Measurements from ENCODE around the gene KRTAP3-1.

The KRTAP3-1 gene

DNA sequence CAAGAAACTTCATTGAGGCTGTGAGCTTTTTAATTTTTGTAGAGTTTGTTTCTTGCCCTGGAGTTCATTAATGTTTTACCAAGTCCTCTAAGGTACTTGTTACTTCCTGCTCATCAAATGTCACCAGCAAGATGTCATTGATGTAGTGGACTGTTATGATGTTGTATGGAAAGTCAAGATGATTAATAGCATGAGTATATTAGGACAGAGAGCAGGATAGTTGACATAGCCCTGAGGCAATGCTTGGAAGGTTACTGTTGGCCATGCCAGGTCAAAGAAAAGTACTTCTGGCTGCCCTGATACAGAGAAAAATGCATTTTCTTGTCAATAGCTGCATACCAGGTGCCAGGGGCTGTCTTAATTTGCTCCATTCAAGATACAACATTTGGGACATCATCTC lies 11.4 kb upstream of the KRTAP3-1 start:
- H3K27ac ChIP-seq (ENCODE audit: poor library complexity, severe bottlenecking): no peak overlapping the region
- no peaks in the 10 kb centered on the region for H3K4me1 ChIP-seq (ENCODE audit: insufficient read depth, poor library complexity, severe bottlenecking)
- DNase-seq (ENCODE audit: low spot score) (no peak), ATAC-seq (ENCODE audit: low read depth) (no peak)
- H3K4me3 ChIP-seq (ENCODE audit: severe bottlenecking): no peak overlapping the region
- no peak for TF ChIP-seq CTCF (IDR thresholded peaks at IDR 0.05; ENCODE audit: poor library complexity, severe bottlenecking)
- no peaks in the 10 kb centered on the region for H3K27me3 ChIP-seq (ENCODE audit: insufficient read depth, poor library complexity, severe bottlenecking)
- H3K9me3 ChIP-seq (ENCODE audit: severe bottlenecking): no peaks in the 10 kb centered on the region
- no peaks in the 10 kb centered on the region for H3K36me3 ChIP-seq (ENCODE audit: low read depth)

GRCh38 chr17:41019415-41019814 lies 10.5 kb upstream of the KRTAP3-1 start:
- Histone ChIP-seq H3K4me3 (ENCODE audit: severe bottlenecking) (no peak overlapping the region), H3K27ac (ENCODE audit: poor library complexity, severe bottlenecking) (no peak overlapping the region), H3K9me3 (ENCODE audit: severe bottlenecking) (no peaks in the 10 kb centered on the region), H3K27me3 (ENCODE audit: insufficient read depth, poor library complexity, severe bottlenecking) (no peaks in the 10 kb centered on the region), H3K36me3 (ENCODE audit: low read depth) (no peaks in the 10 kb centered on the region), H3K4me1 (ENCODE audit: insufficient read depth, poor library complexity, severe bottlenecking) (no peaks in the 10 kb centered on the region)
- DNase-seq (ENCODE audit: low spot score): no peak
- TF ChIP-seq CTCF (IDR thresholded peaks at IDR 0.05; ENCODE audit: poor library complexity, severe bottlenecking): no peak
- ATAC-seq (ENCODE audit: low read depth): no peak

GRCh38 chr17:41018541-41018940 lies 9.6 kb upstream of the KRTAP3-1 start:
- no peak for DNase-seq (ENCODE audit: low spot score)
- Histone ChIP-seq H3K4me3 (ENCODE audit: severe bottlenecking) (no peak overlapping the region), H3K36me3 (ENCODE audit: low read depth) (no peaks in the 10 kb centered on the region), H3K9me3 (ENCODE audit: severe bottlenecking) (no peaks in the 10 kb centered on the region), H3K27me3 (ENCODE audit: insufficient read depth, poor library complexity, severe bottlenecking) (no peaks in the 10 kb centered on the region), H3K4me1 (ENCODE audit: insufficient read depth, poor library complexity, severe bottlenecking) (peaks cover 3% of the 10 kb centered on the region), H3K27ac (ENCODE audit: poor library complexity, severe bottlenecking) (no peak overlapping the region)
- no peak for TF ChIP-seq CTCF (IDR thresholded peaks at IDR 0.05; ENCODE audit: poor library complexity, severe bottlenecking)
- no peak for ATAC-seq (ENCODE audit: low read depth)

DNA sequence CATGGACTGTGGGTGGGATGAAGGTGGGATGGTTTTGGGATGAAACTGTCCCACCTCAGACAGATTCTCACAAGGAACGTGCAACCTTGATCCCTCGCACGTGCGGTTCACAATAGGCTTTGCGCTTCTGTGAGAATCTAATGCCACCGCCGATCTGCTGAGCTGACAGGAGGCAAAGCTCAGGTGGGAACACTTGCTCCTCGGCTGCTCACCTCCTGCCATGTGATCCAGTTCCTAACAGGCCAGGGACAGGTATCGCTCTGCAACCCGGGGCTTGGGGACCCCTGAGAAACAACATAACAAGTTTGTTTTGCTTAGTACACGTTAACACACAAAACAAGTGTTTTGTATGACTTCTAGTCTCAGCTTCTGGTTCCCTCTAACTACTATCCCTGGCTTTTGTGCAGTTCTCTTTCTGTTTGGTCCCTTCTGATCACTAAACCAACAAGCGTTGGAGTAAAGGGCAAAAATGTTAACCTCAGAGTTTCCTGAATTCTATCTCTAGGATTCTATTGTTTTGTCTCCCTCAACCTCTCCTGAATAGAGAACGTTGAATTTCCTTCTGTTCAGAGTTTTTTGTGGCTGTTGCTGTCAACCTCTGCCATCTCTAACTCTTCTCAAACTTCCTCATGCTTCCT lies 7.8 kb upstream of the KRTAP3-1 start:
- peaks cover 3% of the 10 kb centered on the region for H3K4me1 ChIP-seq (ENCODE audit: insufficient read depth, poor library complexity, severe bottlenecking)
- TF ChIP-seq CTCF (IDR thresholded peaks at IDR 0.05; ENCODE audit: poor library complexity, severe bottlenecking): no peak
- H3K27ac ChIP-seq (ENCODE audit: poor library complexity, severe bottlenecking): no peak overlapping the region
- H3K9me3 ChIP-seq (ENCODE audit: severe bottlenecking): no peaks in the 10 kb centered on the region
- DNase-seq (ENCODE audit: low spot score) (no peak), ATAC-seq (ENCODE audit: low read depth) (no peak)
- no peak overlapping the region for H3K4me3 ChIP-seq (ENCODE audit: severe bottlenecking)
- no peaks in the 10 kb centered on the region for H3K36me3 ChIP-seq (ENCODE audit: low read depth)
- no peaks in the 10 kb centered on the region for H3K27me3 ChIP-seq (ENCODE audit: insufficient read depth, poor library complexity, severe bottlenecking)

DNA sequence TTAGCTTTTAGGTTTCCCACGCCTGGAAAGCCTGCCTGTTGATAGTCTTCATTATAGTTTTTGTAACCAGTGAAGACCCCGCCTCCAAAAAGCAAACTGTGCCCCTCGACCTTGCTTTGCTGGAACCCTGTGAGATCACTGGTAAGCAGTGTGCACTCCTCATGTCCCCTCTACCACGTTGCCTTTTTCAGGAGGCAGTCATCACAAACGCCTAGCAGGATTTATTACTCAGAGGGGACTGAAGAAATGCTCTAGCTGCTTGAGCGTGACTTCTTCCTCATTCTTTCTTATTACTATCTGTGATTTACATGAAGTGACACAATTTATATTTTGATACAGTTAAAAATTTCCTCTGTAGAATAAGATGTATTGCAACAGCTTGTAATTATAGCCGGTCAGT lies 6.5 kb upstream of the KRTAP3-1 start:
- no peak for DNase-seq (ENCODE audit: low spot score)
- Histone ChIP-seq H3K36me3 (ENCODE audit: low read depth) (no peaks in the 10 kb centered on the region), H3K4me1 (ENCODE audit: insufficient read depth, poor library complexity, severe bottlenecking) (peaks cover 3% of the 10 kb centered on the region), H3K27me3 (ENCODE audit: insufficient read depth, poor library complexity, severe bottlenecking) (no peaks in the 10 kb centered on the region), H3K27ac (ENCODE audit: poor library complexity, severe bottlenecking) (no peak overlapping the region), H3K4me3 (ENCODE audit: severe bottlenecking) (no peak overlapping the region), H3K9me3 (ENCODE audit: severe bottlenecking) (no peaks in the 10 kb centered on the region)
- no peak for ATAC-seq (ENCODE audit: low read depth)
- TF ChIP-seq CTCF (IDR thresholded peaks at IDR 0.05; ENCODE audit: poor library complexity, severe bottlenecking): no peak

All from RWPE2 (cell line).